ENCODE data around the gene MTARC1. TPM values are rescaled to one million over a fixed set of nuclear protein-coding genes. Genes with fewer than 3 reads are reported as not detected.

The MTARC1 gene
- polyA plus RNA-seq, 2 donors: 6.0 to 8.3 TPM

DNA sequence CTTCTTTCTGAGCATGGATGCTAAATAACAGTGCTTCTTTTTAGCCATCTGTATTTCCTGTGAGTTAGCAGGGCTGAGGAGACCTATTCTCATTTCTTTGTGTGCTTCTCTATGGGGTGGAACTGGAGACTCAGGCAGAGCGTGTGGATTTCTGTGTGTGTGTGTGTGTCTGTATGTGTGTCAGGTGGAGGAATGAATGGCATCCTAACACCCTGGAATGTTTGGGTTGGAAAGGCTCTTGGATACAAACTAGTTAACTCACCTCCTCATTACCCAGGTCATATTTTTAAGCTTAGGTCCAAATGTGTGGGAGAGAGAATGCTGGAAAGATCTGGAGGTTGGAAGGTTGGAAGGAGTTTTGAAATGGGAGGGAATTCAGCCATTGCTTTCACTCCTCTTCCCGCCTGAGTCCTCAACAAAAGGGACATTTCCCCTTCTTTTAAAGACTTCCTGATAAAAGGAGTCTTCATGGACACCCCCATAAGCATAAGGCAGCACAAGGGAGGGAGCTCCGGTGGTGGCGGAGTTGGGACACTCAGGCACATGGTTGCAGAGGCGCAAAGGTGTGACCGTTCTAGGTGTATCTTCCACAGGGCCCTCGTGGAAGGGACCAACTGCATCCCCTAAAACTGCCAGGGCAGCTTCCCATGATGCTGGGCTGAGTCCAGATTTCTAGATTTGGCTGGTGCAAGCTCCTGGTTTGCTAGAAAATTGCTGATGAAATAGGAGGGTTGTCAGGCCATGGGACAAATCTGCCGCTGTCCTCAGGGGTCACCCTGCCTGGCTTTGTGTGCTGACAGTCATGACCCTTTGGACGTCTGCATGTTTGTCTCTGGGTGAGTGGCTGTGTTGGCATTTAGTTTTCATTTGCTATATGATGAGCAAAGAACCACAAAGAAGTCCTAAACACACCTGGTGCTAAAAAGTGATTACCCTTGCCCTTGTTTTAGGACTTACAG, 37.6 kb downstream of the MTARC1 start:
- H3K9me3 ChIP-seq (ENCODE audit: control insufficient read depth in 2 of 2, insufficient read depth in 1 of 2, low read depth in 1 of 2, low read length in 1 of 2): no peaks in the 10 kb centered on the region
- no peak overlapping the region for H3K4me3 ChIP-seq (ENCODE audit: low read depth in 1 of 2, low read length in 2 of 2)
- H3K36me3 ChIP-seq (ENCODE audit: control insufficient read depth in 2 of 2, insufficient read depth in 2 of 2, low read length in 1 of 2): no peaks in the 10 kb centered on the region
- no peaks in the 10 kb centered on the region for H3K4me1 ChIP-seq (ENCODE audit: control insufficient read depth in 2 of 2, insufficient read depth in 2 of 2, low read length in 1 of 2)
- no peaks in the 10 kb centered on the region for H3K27me3 ChIP-seq (ENCODE audit: control insufficient read depth in 1 of 2, insufficient read depth in 2 of 2, low read length in 2 of 2)
- H3K27ac ChIP-seq (ENCODE audit: low read depth in 2 of 2, low read length in 1 of 2): no peak overlapping the region
- WGBS, 2 donors: 81 to 84% methylated on average over 9 of the region's 9 CpGs

DNA sequence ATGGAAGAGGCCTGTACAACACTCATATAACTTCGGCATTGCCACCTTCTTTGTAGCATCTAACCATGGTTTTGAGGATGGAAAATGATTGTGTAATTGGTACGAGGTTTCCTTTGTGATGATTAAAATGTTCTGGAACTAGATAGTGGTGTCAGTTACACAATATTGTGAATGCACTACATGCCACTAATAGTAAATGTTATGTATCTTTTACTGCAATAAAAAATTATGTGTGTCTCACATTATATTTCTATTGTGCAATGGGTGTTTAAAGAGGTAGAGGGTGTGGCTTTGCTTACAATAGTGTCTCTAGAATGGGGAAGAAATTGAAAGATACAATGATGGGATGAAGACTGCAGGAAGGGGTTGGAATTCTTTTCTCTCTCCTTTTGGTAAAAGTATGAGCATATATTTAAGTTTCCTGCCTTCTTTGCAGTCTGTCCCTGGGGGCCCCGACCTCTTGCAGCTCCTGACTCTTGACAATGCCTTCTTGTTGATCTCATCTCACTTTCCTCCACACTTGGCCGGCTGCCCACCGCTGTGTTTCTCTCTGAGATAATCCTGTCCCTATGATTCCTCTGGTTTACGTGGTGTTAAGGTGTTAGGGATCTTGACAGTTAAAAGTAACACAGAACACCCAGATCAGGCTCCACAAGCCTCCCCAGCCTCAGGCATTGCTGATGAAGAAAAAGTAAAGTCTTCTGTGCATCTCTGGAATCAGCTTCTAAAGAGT, 39.3 kb downstream of the MTARC1 start:
- no peaks in the 10 kb centered on the region for H3K4me1 ChIP-seq (ENCODE audit: control insufficient read depth in 2 of 2, insufficient read depth in 2 of 2, low read length in 1 of 2)
- no peaks in the 10 kb centered on the region for H3K27me3 ChIP-seq (ENCODE audit: control insufficient read depth in 1 of 2, insufficient read depth in 2 of 2, low read length in 2 of 2)
- H3K9me3 ChIP-seq (ENCODE audit: control insufficient read depth in 2 of 2, insufficient read depth in 1 of 2, low read depth in 1 of 2, low read length in 1 of 2): no peaks in the 10 kb centered on the region
- H3K4me3 ChIP-seq (ENCODE audit: low read depth in 1 of 2, low read length in 2 of 2): no peak overlapping the region
- WGBS, 2 donors: 56 to 61% methylated on average over 6 of the region's 6 CpGs
- no peaks in the 10 kb centered on the region for H3K36me3 ChIP-seq (ENCODE audit: control insufficient read depth in 2 of 2, insufficient read depth in 2 of 2, low read length in 1 of 2)
- H3K27ac ChIP-seq (ENCODE audit: low read depth in 2 of 2, low read length in 1 of 2): no peak overlapping the region

DNA sequence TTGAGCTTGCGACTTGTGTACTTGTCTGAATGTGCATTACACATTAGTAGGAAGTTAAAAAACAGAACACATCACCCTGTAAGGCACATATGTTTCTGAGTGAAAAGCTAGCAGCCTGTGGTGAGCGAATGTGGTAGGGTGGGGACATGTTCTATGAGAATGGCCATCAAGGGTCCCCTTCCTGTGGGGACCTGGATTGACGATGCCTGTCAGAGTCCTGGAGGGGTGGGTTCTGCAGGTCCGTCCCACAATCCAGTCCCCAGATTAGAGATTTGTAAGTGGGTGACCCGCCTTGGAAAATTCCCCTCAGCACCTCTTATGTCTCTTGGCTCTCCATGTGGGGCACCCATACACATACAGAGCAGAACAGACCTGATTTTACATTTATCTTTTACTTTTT, 40.0 kb downstream of the MTARC1 start:
- H3K9me3 ChIP-seq (ENCODE audit: control insufficient read depth in 2 of 2, insufficient read depth in 1 of 2, low read depth in 1 of 2, low read length in 1 of 2): no peaks in the 10 kb centered on the region
- no peaks in the 10 kb centered on the region for H3K27me3 ChIP-seq (ENCODE audit: control insufficient read depth in 1 of 2, insufficient read depth in 2 of 2, low read length in 2 of 2)
- WGBS, 2 donors: 93 to 97% methylated on average over 5 of the region's 5 CpGs
- H3K36me3 ChIP-seq (ENCODE audit: control insufficient read depth in 2 of 2, insufficient read depth in 2 of 2, low read length in 1 of 2): no peaks in the 10 kb centered on the region
- H3K27ac ChIP-seq (ENCODE audit: low read depth in 2 of 2, low read length in 1 of 2): no peak overlapping the region
- no peaks in the 10 kb centered on the region for H3K4me1 ChIP-seq (ENCODE audit: control insufficient read depth in 2 of 2, insufficient read depth in 2 of 2, low read length in 1 of 2)
- H3K4me3 ChIP-seq (ENCODE audit: low read depth in 1 of 2, low read length in 2 of 2): no peak overlapping the region

DNA sequence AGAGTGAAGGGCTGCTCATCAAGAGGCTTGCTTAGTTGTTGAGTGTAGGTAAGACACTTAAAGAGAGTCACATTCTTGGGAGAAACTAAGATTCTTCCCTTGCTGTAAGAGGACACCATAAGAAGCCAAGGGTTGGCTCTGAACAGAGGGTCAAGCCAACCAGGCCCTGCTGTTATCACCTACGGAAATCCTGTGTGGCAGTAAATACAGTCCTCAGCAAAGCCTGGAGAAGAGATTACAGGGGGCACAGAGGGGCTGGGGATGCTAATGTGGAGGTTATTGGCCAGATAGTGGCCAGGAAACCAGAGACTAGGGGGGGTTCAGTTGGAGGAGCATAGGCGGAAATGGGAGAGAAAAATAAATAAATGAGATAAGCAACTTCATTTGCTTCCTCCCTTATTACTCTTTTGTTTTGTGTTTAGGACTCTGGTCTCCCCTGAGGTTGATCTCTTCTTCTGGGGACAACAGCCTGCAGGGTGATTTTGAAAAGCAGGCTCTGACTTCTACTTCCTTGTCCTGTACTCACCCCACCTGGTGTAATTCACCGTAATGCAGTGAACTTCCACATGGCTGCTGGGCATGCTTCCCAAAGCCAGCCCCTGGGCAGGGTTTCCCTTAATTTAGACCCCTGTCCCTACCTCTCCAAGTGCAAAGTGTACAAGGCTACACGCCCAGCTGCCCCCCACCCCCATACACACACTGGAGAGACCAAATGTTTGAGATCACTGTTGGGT, 40.9 kb downstream of the MTARC1 start:
- 70 to 74% methylated on average over 4 of the region's 4 CpGs for WGBS, 2 donors
- H3K4me3 ChIP-seq (ENCODE audit: low read depth in 1 of 2, low read length in 2 of 2): no peak overlapping the region
- no peak overlapping the region for H3K27ac ChIP-seq (ENCODE audit: low read depth in 2 of 2, low read length in 1 of 2)
- no peaks in the 10 kb centered on the region for H3K36me3 ChIP-seq (ENCODE audit: control insufficient read depth in 2 of 2, insufficient read depth in 2 of 2, low read length in 1 of 2)
- no peaks in the 10 kb centered on the region for H3K27me3 ChIP-seq (ENCODE audit: control insufficient read depth in 1 of 2, insufficient read depth in 2 of 2, low read length in 2 of 2)
- no peaks in the 10 kb centered on the region for H3K4me1 ChIP-seq (ENCODE audit: control insufficient read depth in 2 of 2, insufficient read depth in 2 of 2, low read length in 1 of 2)
- no peaks in the 10 kb centered on the region for H3K9me3 ChIP-seq (ENCODE audit: control insufficient read depth in 2 of 2, insufficient read depth in 1 of 2, low read depth in 1 of 2, low read length in 1 of 2)

DNA sequence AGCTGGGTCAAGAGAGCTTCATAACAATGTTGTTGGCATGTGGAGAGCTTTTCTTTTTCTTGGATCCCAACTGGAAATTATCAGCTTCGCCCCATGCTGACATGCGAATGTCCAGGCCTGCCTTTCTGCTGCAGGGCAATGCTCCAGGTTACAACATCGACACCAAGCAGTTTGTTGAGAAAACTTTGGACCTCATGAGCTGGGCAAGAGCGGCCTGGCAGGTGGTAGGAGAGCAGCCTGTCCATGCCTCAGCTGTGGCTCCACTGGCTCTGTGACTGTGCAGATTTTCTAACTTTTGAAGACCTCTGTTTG, 41.4 kb downstream of the MTARC1 start:
- no peaks in the 10 kb centered on the region for H3K36me3 ChIP-seq (ENCODE audit: control insufficient read depth in 2 of 2, insufficient read depth in 2 of 2, low read length in 1 of 2)
- 78 to 80% methylated on average over 4 of the region's 4 CpGs for WGBS, 2 donors

DNA sequence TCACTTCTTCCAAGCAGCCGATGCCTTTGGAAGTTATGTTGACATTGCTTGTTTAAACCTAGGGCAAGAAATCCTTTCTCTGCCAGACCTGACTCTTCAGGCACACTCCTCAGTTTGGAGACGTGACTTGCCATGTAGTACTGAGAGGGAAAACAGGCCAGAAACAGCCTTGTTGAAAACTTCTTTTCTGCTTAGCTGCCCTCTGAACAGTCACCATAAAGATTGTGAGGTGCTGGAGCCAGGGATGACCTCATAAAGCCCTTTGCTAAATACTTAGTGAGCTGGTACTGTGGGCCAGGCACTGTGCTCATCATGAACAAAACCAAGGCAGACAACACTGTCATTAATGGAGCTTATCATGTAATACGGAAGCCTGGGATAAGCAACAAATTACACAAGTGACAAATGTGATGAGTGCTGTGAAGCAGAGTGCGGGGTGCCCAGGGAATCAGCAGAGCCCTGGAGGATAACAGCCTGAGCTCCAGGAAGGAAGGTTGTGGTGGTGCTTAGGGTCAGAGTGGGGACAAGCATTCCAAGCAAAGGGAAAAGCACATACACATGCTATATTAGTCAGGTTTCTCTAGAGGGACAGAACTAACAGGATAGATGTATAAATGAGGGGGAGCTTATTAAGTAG, 42.4 kb downstream of the MTARC1 start:
- Histone ChIP-seq H3K27me3 (ENCODE audit: control insufficient read depth in 1 of 2, insufficient read depth in 2 of 2, low read length in 2 of 2) (no peaks in the 10 kb centered on the region), H3K36me3 (ENCODE audit: control insufficient read depth in 2 of 2, insufficient read depth in 2 of 2, low read length in 1 of 2) (no peaks in the 10 kb centered on the region), H3K9me3 (ENCODE audit: control insufficient read depth in 2 of 2, insufficient read depth in 1 of 2, low read depth in 1 of 2, low read length in 1 of 2) (no peaks in the 10 kb centered on the region), H3K4me1 (ENCODE audit: control insufficient read depth in 2 of 2, insufficient read depth in 2 of 2, low read length in 1 of 2) (no peaks in the 10 kb centered on the region), H3K27ac (ENCODE audit: low read depth in 2 of 2, low read length in 1 of 2) (no peak overlapping the region), H3K4me3 (ENCODE audit: low read depth in 1 of 2, low read length in 2 of 2) (no peak overlapping the region)
- whole genome bisulfite sequencing, 2 donors: 62 to 63% methylated on average over 4 of the region's 4 CpGs

More for the DNA sequence above, 41.4 kb downstream of the MTARC1 start:
- no peaks in the 10 kb centered on the region for H3K4me1 ChIP-seq (ENCODE audit: control insufficient read depth in 2 of 2, insufficient read depth in 2 of 2, low read length in 1 of 2)
- H3K27me3 ChIP-seq (ENCODE audit: control insufficient read depth in 1 of 2, insufficient read depth in 2 of 2, low read length in 2 of 2): no peaks in the 10 kb centered on the region
- no peak overlapping the region for H3K27ac ChIP-seq (ENCODE audit: low read depth in 2 of 2, low read length in 1 of 2)
- H3K4me3 ChIP-seq (ENCODE audit: low read depth in 1 of 2, low read length in 2 of 2): no peak overlapping the region
- H3K9me3 ChIP-seq (ENCODE audit: control insufficient read depth in 2 of 2, insufficient read depth in 1 of 2, low read depth in 1 of 2, low read length in 1 of 2): no peaks in the 10 kb centered on the region

DNA sequence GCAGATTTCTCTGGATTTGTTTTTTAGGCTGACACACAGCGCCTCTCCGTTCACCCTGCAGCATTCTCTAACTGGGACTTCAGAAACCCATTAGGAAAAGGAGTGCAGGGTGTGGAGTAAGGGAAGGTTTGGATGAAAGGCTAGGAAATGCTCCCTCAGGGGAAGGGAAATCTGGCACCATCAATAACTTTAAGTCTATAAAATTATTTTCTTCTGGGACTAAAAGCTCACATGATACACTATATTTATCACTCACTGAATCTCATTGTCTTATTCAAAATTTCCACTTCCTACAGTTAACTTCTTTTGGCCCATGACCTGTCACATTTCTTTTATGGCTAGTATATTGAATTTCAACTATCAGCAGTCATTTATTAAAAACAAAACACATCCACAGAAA, 46.7 kb downstream of the MTARC1 start:
- Histone ChIP-seq H3K4me3 (ENCODE audit: low read depth in 1 of 2, low read length in 2 of 2) (no peak overlapping the region), H3K27ac (ENCODE audit: low read depth in 2 of 2, low read length in 1 of 2) (no peak overlapping the region), H3K36me3 (ENCODE audit: control insufficient read depth in 2 of 2, insufficient read depth in 2 of 2, low read length in 1 of 2) (no peaks in the 10 kb centered on the region), H3K4me1 (ENCODE audit: control insufficient read depth in 2 of 2, insufficient read depth in 2 of 2, low read length in 1 of 2) (no peaks in the 10 kb centered on the region), H3K9me3 (ENCODE audit: control insufficient read depth in 2 of 2, insufficient read depth in 1 of 2, low read depth in 1 of 2, low read length in 1 of 2) (no peaks in the 10 kb centered on the region), H3K27me3 (ENCODE audit: control insufficient read depth in 1 of 2, insufficient read depth in 2 of 2, low read length in 2 of 2) (no peaks in the 10 kb centered on the region)
- WGBS, 2 donors: 74 to 89% methylated on average over 2 of the region's 2 CpGs

DNA sequence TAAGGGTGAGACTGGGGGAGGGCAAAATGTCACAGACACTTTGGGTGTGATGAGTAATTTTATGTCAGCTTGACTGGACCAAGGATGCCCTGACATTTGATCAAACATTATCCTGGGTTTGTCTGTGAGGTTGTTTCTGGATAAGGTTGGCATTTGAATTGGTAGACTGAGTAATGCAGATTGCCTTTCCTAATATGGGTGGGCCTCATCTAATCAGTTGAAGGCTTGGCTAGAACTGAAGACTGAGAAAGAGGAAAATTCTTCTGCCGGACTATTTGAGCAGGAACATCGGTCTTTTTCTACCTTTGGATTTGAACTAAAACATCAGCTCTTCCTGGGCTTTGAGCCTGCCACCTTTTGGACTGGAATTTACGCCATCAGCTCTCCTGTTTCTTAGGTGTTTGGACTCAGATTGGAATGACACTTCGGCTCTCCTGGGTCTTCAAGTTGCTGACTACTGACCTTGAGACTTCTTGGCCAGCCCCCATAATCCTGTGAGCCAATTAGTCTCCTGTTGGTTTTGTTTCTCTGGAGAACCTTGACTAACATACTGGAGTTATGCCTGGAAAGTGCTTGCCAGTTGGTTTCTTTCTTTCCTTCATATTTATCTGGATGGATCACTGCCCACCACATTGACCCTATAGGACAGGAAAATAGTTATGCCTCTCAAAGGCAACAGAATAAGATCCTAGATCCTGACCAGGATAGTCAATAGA, 47.6 kb downstream of the MTARC1 start:
- Histone ChIP-seq H3K27ac (ENCODE audit: low read depth in 2 of 2, low read length in 1 of 2) (no peak overlapping the region), H3K4me1 (ENCODE audit: control insufficient read depth in 2 of 2, insufficient read depth in 2 of 2, low read length in 1 of 2) (no peaks in the 10 kb centered on the region), H3K27me3 (ENCODE audit: control insufficient read depth in 1 of 2, insufficient read depth in 2 of 2, low read length in 2 of 2) (no peaks in the 10 kb centered on the region), H3K36me3 (ENCODE audit: control insufficient read depth in 2 of 2, insufficient read depth in 2 of 2, low read length in 1 of 2) (no peaks in the 10 kb centered on the region), H3K9me3 (ENCODE audit: control insufficient read depth in 2 of 2, insufficient read depth in 1 of 2, low read depth in 1 of 2, low read length in 1 of 2) (no peaks in the 10 kb centered on the region), H3K4me3 (ENCODE audit: low read depth in 1 of 2, low read length in 2 of 2) (no peak overlapping the region)
- WGBS, 2 donors: 90 to 94% methylated on average over 4 of the region's 4 CpGs

All from esophagus (tissue), 2 donors.